K562 (cell line): Measurements from ENCODE around the gene RNU6-9. TPM values are rescaled to one million over a fixed set of nuclear protein-coding genes. Genes with fewer than 3 reads are reported as not detected.
A peak's percentile ranks its signal among the peaks of the same experiment; 100 is the strongest.
"Not testable (repeated sequence)": the region's sequence is repeated elsewhere in the genome, so short reads cannot be mapped to it uniquely, and the experiment has no call there.

Experiments
- ATAC-seq: fragments of 200-7000 bp; cut with Tn5 transposase; 3 replicates; pipeline ENCODE4 v1.9.1; 2020; ENCODE audit warnings: moderate library complexity
- BruUV-seq: library from RNA; stranded (reverse); fragments of 400-500 nt; replicated peaks from 2 replicates; lab custom pipeline; 2021; lab: Mats Ljungman, UMichigan
- CTCF ChIA-PET: fragments of 300-600 bp; formaldehyde crosslinking; extraction: SDS; loops from one replicate; lab custom pipeline; 2021; ENCODE audit warnings: low intra/inter-chr PET ratio; lab: Yijun Ruan, JAX
- POLR2A ChIA-PET: fragments of 300-600, 350-650 bp; sonication (Branson Sonifier 250); formaldehyde crosslinking; extraction: SDS; loops from one replicate; lab custom pipeline; 2021; ENCODE audit warnings: antibody characterized with exemption, inconsistent platforms; lab: Yijun Ruan, JAX
- DNase-seq, 4 experiments: peaks; one replicate each; pipeline versions ENCODE4 v3.0.0 to v3.0.0-alpha.2; 2011 to 2018; ENCODE audit warnings: low spot score in 3 of 4, mixed read lengths in 3 of 4; ENCODE audit errors: extremely low read depth in 1 of 4
- FAIRE-seq: peaks from 2 replicates; lab custom pipeline; 2011; peaks lifted over from hg19 to GRCh38; lab: Jason Lieb, UNC
- H2AFZ ChIP-seq: 2 replicates; pipeline ENCODE4 v1.6.0; 2011; ENCODE audit warnings: low read depth, low read length, control low read depth, inconsistent platforms
- H3K27ac ChIP-seq: fragments of 200-600 bp; 3 replicates; pipeline ENCODE4 v1.8.0; 2011; ENCODE audit warnings: low read depth, mild to moderate bottlenecking, control low read depth, inconsistent platforms, low read length, moderate library complexity, mixed read lengths; ENCODE audit errors: extremely low read depth
- H3K27me3 ChIP-seq, 2 experiments: fragments of 300-600 bp in 1 of 2; 2 replicates in 1 of 2; 3 replicates in 1 of 2; pipeline versions ENCODE4 v1.6.0 to v1.8.0; 2011; ENCODE audit warnings: inconsistent platforms in 2 of 2, low read length in 2 of 2, mild to moderate bottlenecking in 1 of 2, mixed read lengths in 1 of 2, moderate library complexity in 1 of 2; ENCODE audit not compliant: control insufficient read depth in 2 of 2, insufficient read depth in 2 of 2
- H3K36me3 ChIP-seq: fragments of 300-600 bp; 3 replicates; pipeline ENCODE4 v1.8.0; 2011; ENCODE audit warnings: mild to moderate bottlenecking, low read length, inconsistent platforms; ENCODE audit not compliant: control insufficient read depth, insufficient read depth
- H3K4me1 ChIP-seq, 2 experiments: fragments of 200-600 bp in 1 of 2; replicated peaks in 1 of 2; 2 replicates in 1 of 2; 3 replicates in 1 of 2; pipeline versions ENCODE4 v1.5.1 to v1.8.0; 2011; ENCODE audit warnings: inconsistent platforms in 2 of 2, low read length in 2 of 2, mild to moderate bottlenecking in 1 of 2, mixed read lengths in 1 of 2, moderate library complexity in 1 of 2; ENCODE audit not compliant: control insufficient read depth in 2 of 2, insufficient read depth in 2 of 2
- H3K4me2 ChIP-seq: 2 replicates; pipeline ENCODE4 v1.6.1; 2011; ENCODE audit warnings: low read length, control low read depth, inconsistent platforms, mixed read lengths; ENCODE audit not compliant: insufficient read depth
- H3K4me3 ChIP-seq: fragments of 200-600 bp; sonication (generic), shearing (Covaris generic); 2 replicates; pipeline ENCODE4 v1.5.1; 2016; ENCODE audit warnings: control low read depth, inconsistent platforms
- H3K79me2 ChIP-seq: fragments of 200-600 bp; 3 replicates; pipeline ENCODE4 v1.8.0; 2011; ENCODE audit warnings: low read length, inconsistent platforms; ENCODE audit not compliant: control insufficient read depth, insufficient read depth
- H3K9ac ChIP-seq, 2 experiments: 2 replicates each; pipeline versions ENCODE4 v1.6.0 to v1.6.1; 2011; ENCODE audit warnings: low read depth in 2 of 2, low read length in 2 of 2, control low read depth in 1 of 2, inconsistent platforms in 1 of 2, mild to moderate bottlenecking in 1 of 2, mixed read lengths in 1 of 2; ENCODE audit not compliant: insufficient read depth in 1 of 2
- H3K9me1 ChIP-seq: one replicate; pipeline ENCODE4 v1.6.0; 2011; ENCODE audit warnings: inconsistent platforms, mild to moderate bottlenecking, low read length, moderate library complexity; ENCODE audit not compliant: control insufficient read depth, insufficient read depth
- H3K9me3 ChIP-seq: replicated peaks from 2 replicates; pipeline ENCODE4 v1.5.1; 2011; ENCODE audit warnings: low read depth, low read length, inconsistent platforms; ENCODE audit not compliant: control insufficient read depth, insufficient read depth
- H4K20me1 ChIP-seq: replicated peaks from 2 replicates; pipeline ENCODE4 v1.6.1; 2011; ENCODE audit warnings: low read length, inconsistent platforms, mixed read lengths; ENCODE audit not compliant: control insufficient read depth, insufficient read depth
- BCOR ChIP-seq: fragments of 450-650 bp; IDR thresholded peaks from 2 replicates; pipeline ENCODE4 v1.6.1; 2016
- KDM1A ChIP-seq, 2 experiments: fragments of 450-650 bp; IDR thresholded peaks; 2 replicates each; pipeline ENCODE4 v1.6.1; 2016; ENCODE audit warnings: mild to moderate bottlenecking in 2 of 2
- ZNF121 ChIP-seq: sonication (generic); formaldehyde crosslinking; conservative IDR thresholded peaks from 2 replicates; pipeline ENCODE4 v1.8.0; 2022; ENCODE audit warnings: missing genetic modification reagents
- WGBS: fragments of 100-300 bp; shearing (Covaris generic); methylation state at CpG from one replicate; pipeline ENCODE4 v1.1.6; 2016; ENCODE audit warnings: low coverage, mixed read lengths; ENCODE audit not compliant: insufficient coverage; ENCODE audit errors: missing lambda C conversion rate; 5-methylcytosine and 5-hydroxymethylcytosine counted together
- in situ Hi-C: fragments of 300-500 bp; cut with MboI; formaldehyde crosslinking; loops from 4 replicates; pipeline ENCODE4 v1.15.0; 2018; ENCODE audit warnings: inconsistent platforms, mixed read lengths
- intact Hi-C: fragments of 100-400 bp; cut with micrococcal nuclease; formaldehyde crosslinking; loops from 2 replicates; pipeline ENCODE4 v1.14.2; 2022
- polyA plus RNA-seq, 8 experiments: library from polyadenylated mRNA; depleted of rRNA in 4 of 8; stranded (reverse) in 5 of 8; unstranded in 3 of 8; fragments of >200 nt; fragmentation: Nextera tagmentation in 2 of 8; fragmentation: Illumina TruSeq in 1 of 8; extraction: Ambion mirVana in 2 of 8; extraction: Trizol in 1 of 8; gene quantifications; 2 replicates each; pipeline versions ENCODE4 v1.2.1 to v1.2.3, GENCODE V29; 2011 to 2014; ENCODE audit warnings: inconsistent platforms in 1 of 8, missing spikeins in 1 of 8
- total RNA-seq, 7 experiments: library from RNA; depleted of rRNA in 6 of 7; stranded (reverse); fragments of >200 nt in 6 of 7; fragmentation: Illumina TruSeq in 2 of 7; extraction: Trizol in 2 of 7; gene quantifications; 2 replicates each; pipeline versions ENCODE4 v1.2.1 to v1.2.3, GENCODE V29; 2011 to 2021; ENCODE audit warnings: low replicate concordance in 1 of 7

Gene RNU6-9
- total and polyA plus RNA-seq, 9 of the 15 experiments (the other 6 are each of a cell fraction or from before 2014, with no cell fraction given): not detected

GRCh38 chr19:849195-849594, 44.1 kb upstream of the RNU6-9 start:
- TF ChIP-seq ZNF121: peak; percentile 99
- TF ChIP-seq BCOR: peak; percentile 68
- 0 out of 4 replicates have a peak, but pooled peaks of 1 of the 2 experiments have one; percentile 14 for TF ChIP-seq KDM1A (IDR thresholded peaks at IDR 0.05)
- TF ChIP-seq, all 486 proteins: peak for 3; not testable (repeated sequence) for 483
- H4K20me1 ChIP-seq, FAIRE-seq, H3K27ac ChIP-seq, H3K4me2 ChIP-seq, intact Hi-C loops, CTCF ChIA-PET, H2AFZ ChIP-seq, H3K79me2 ChIP-seq, ATAC-seq, H3K4me3 ChIP-seq, in situ Hi-C loops, DNase-seq, BruUV-seq, H3K9ac ChIP-seq, H3K36me3 ChIP-seq, H3K9me1 ChIP-seq, H3K27me3 ChIP-seq, H3K9me3 ChIP-seq: not testable (repeated sequence)
- peaks cover 5 to 54% of the 10 kb centered on the region in 2 experiments; a peak in 3 of 5 replicates for H3K4me1 ChIP-seq
- 67% methylated on average over 8 of the region's 8 CpGs for WGBS
- POLR2A ChIA-PET: interaction anchor here (0.5 kb wide), 1 partner anchor 217 kb away, joined by 3 read pairs; no protein-coding TSS in a partner anchor

- 25% methylated on average over 21 of the region's 28 CpGs for WGBS
- Histone ChIP-seq H3K9me1 (no peaks in the 10 kb centered on the region), H2AFZ (peak overlapping the region; percentile 67), H4K20me1 (no peaks in the 10 kb centered on the region), H3K27ac (peak overlapping the region; percentile 5; the same call in 1 of the 3 replicates), H3K27me3 (no peaks in the 10 kb centered on the region), H3K4me1 (peaks cover 5 to 52% of the 10 kb centered on the region in 2 experiments; a peak in 3 of 5 replicates), H3K9ac (peak overlapping the region in 1 of 2 experiments; percentile 73; a peak in 3 of 4 replicates), H3K36me3 (no peaks in the 10 kb centered on the region), H3K4me3 (no peak overlapping the region), H3K9me3 (no peaks in the 10 kb centered on the region), H3K79me2 (no peaks in the 10 kb centered on the region), H3K4me2 (peak overlapping the region; percentile 4; the same call in 1 of the 2 replicates)
- no peak for FAIRE-seq
- no TSS peak for BruUV-seq
- POLR2A ChIA-PET: no interaction called here
- intact Hi-C loops: no loop called here
- in situ Hi-C loops: no loop called here
- peak; percentile 41 to 57 (median 48) for DNase-seq
- CTCF ChIA-PET: no interaction called here
- peak; percentile 72 for ATAC-seq
These were observed 42.9 kb upstream of the RNU6-9 start for GRCh38 chr19:850221-850978.
